Astrocyte (in vitro differentiated cells and primary cell): ENCODE results near the gene MRTFB. TPM values are rescaled to one million over a fixed set of nuclear protein-coding genes. Genes with fewer than 3 reads are reported as not detected.

Source experiments
- DNase-seq: peaks from one replicate; pipeline ENCODE4 v3.0.0-alpha.2; 2010; ENCODE audit warnings: low read depth
- FAIRE-seq: peaks from 2 replicates; lab custom pipeline; 2011; peaks lifted over from hg19 to GRCh38; lab: Jason Lieb, UNC
- H2AFZ ChIP-seq: 2 replicates; pipeline ENCODE4 v1.6.0; 2012; ENCODE audit warnings: low read depth, low read length, inconsistent platforms
- H3K27ac ChIP-seq: 2 replicates; pipeline ENCODE4 v1.5.1; 2011; ENCODE audit warnings: low read depth, low read length, inconsistent platforms
- H3K27me3 ChIP-seq: 2 replicates; pipeline ENCODE4 v1.6.0; 2011; ENCODE audit warnings: low read length, inconsistent platforms; ENCODE audit not compliant: insufficient read depth
- H3K36me3 ChIP-seq: 2 replicates; pipeline ENCODE4 v1.5.1; 2011; ENCODE audit warnings: low read length, inconsistent platforms; ENCODE audit not compliant: insufficient read depth
- H3K4me1 ChIP-seq: 2 replicates; pipeline ENCODE4 v1.5.1; 2011; ENCODE audit warnings: low read length, inconsistent platforms; ENCODE audit not compliant: insufficient read depth
- H3K4me2 ChIP-seq: 2 replicates; pipeline ENCODE4 v1.6.0; 2012; ENCODE audit warnings: low read length, inconsistent platforms
- H3K4me3 ChIP-seq: 2 replicates; pipeline ENCODE4 v1.5.1; 2011; ENCODE audit warnings: low read depth, mild to moderate bottlenecking, low read length, inconsistent platforms; ENCODE audit not compliant: insufficient read depth
- H3K79me2 ChIP-seq: 2 replicates; pipeline ENCODE4 v1.6.0; 2012; ENCODE audit warnings: mild to moderate bottlenecking, low read length, inconsistent platforms; ENCODE audit not compliant: insufficient read depth
- H3K9ac ChIP-seq: 2 replicates; pipeline ENCODE4 v1.6.0; 2012; ENCODE audit warnings: mild to moderate bottlenecking, low read length, inconsistent platforms
- H3K9me3 ChIP-seq: 2 replicates; pipeline ENCODE4 v1.5.1; 2012; ENCODE audit warnings: low read depth, mild to moderate bottlenecking, low read length, inconsistent platforms; ENCODE audit not compliant: insufficient read depth
- H4K20me1 ChIP-seq: 2 replicates; pipeline ENCODE4 v1.6.0; 2012; ENCODE audit warnings: low read length, inconsistent platforms; ENCODE audit not compliant: insufficient read depth
- H3K27ac Mint-ChIP-seq: one replicate; pipeline ENCODE4 v1.8.0; 2021; ENCODE audit warnings: mild to moderate bottlenecking, mixed read lengths; ENCODE audit not compliant: unreplicated experiment
- H3K27me3 Mint-ChIP-seq: one replicate; pipeline ENCODE4 v1.8.0; 2021; ENCODE audit warnings: low read depth, mixed read lengths; ENCODE audit not compliant: unreplicated experiment
- H3K36me3 Mint-ChIP-seq: one replicate; pipeline ENCODE4 v1.8.0; 2021; ENCODE audit warnings: low read depth, mixed read lengths; ENCODE audit not compliant: unreplicated experiment
- H3K4me1 Mint-ChIP-seq: one replicate; pipeline ENCODE4 v1.8.0; 2021; ENCODE audit warnings: low read depth, mixed read lengths; ENCODE audit not compliant: unreplicated experiment
- H3K4me3 Mint-ChIP-seq: one replicate; pipeline ENCODE4 v1.8.0; 2021; ENCODE audit warnings: mild to moderate bottlenecking, moderate library complexity, mixed read lengths; ENCODE audit not compliant: unreplicated experiment
- H3K9me3 Mint-ChIP-seq: one replicate; pipeline ENCODE4 v1.8.0; 2021; ENCODE audit warnings: mild to moderate bottlenecking, mixed read lengths; ENCODE audit not compliant: unreplicated experiment
- EZH2 ChIP-seq: IDR thresholded peaks from 2 replicates; pipeline ENCODE4 v1.6.1; 2012; ENCODE audit warnings: mild to moderate bottlenecking, low read length, inconsistent platforms; ENCODE audit not compliant: insufficient read depth
- total RNA-seq: library from RNA; stranded (reverse); gene quantifications from 2 replicates; pipeline ENCODE4 v1.2.1, GENCODE V29; 2021
- TF ChIP-seq, protein P1 (sequence below): IDR thresholded peaks from 2 replicates; pipeline ENCODE4 v1.5.1; 2011; ENCODE audit warnings: low read depth, mild to moderate bottlenecking, inconsistent platforms, low read length, moderate library complexity; ENCODE audit not compliant: insufficient read depth

MRTFB gene
- total RNA-seq, 1 donor from 2014 or later: 32.5 TPM

DNA sequence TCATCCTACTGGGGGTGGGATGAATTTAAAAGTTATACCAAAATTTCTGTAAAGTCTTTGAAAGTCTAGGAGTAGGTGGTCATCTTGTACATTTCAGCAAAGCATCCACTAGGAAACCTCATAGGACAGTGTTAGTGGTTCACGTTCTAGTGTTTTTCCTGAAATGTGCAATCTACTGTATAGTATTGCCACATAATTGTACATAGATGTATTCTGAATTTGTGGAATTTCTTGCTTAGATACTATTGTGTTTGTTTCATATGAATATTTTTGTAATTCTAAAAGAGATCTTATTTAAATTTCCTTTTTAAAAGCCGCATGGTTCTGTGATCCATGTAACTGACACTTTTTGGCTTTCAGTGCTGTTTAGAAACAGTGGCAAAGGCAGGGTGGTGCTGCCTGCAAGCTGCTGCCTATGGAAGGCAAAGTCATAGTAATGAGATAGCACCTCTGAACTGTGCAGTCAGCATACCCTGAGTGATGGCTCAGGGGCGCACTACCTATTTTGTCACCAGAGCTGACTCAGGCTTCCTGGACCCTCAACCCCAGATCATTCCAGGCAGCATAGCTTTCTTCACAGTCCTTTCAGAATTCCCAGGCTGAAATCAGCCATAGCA lies 193.3 kb downstream of the MRTFB start:
- Histone ChIP-seq H4K20me1 (no peaks in the 10 kb centered on the region), H3K4me1 (no peaks in the 10 kb centered on the region), H3K27ac (no peak overlapping the region), H3K36me3 (peaks cover 19% of the 10 kb centered on the region), H3K27me3 (no peaks in the 10 kb centered on the region), H3K4me3 (no peak overlapping the region), H3K9me3 (no peaks in the 10 kb centered on the region), H3K9ac (no peak overlapping the region), H2AFZ (no peak overlapping the region), H3K4me2 (no peak overlapping the region), H3K79me2 (no peaks in the 10 kb centered on the region)
- Mint-ChIP-seq H3K4me3 (no peak overlapping the region), H3K27me3 (no peaks in the 10 kb centered on the region), H3K4me1 (no peaks in the 10 kb centered on the region), H3K36me3 (peaks cover 35% of the 10 kb centered on the region), H3K9me3 (no peaks in the 10 kb centered on the region), H3K27ac (no peak overlapping the region)
- no peak for DNase-seq
- TF ChIP-seq, protein P1, sequence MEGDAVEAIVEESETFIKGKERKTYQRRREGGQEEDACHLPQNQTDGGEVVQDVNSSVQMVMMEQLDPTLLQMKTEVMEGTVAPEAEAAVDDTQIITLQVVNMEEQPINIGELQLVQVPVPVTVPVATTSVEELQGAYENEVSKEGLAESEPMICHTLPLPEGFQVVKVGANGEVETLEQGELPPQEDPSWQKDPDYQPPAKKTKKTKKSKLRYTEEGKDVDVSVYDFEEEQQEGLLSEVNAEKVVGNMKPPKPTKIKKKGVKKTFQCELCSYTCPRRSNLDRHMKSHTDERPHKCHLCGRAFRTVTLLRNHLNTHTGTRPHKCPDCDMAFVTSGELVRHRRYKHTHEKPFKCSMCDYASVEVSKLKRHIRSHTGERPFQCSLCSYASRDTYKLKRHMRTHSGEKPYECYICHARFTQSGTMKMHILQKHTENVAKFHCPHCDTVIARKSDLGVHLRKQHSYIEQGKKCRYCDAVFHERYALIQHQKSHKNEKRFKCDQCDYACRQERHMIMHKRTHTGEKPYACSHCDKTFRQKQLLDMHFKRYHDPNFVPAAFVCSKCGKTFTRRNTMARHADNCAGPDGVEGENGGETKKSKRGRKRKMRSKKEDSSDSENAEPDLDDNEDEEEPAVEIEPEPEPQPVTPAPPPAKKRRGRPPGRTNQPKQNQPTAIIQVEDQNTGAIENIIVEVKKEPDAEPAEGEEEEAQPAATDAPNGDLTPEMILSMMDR: no peak
- TF ChIP-seq EZH2: no peak
- FAIRE-seq: no peak

DNA sequence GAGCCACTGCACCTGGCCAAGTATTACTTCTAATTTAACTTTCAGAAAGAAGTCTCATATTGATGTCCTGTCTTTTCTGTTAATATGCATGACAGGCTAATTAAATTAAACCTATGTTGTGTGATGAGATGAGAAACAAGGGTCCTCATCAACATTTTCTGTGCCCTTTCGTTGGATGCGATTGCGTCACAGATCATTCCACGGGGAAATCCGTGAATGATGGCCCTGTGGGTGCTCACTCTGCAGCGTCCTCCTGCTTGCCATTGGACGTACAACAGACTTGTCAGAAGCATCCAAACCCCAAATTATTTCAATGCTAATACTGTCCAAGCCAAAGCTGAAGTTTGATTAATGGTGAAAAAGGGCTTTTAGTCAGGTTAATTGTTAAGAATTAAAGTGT lies 197.0 kb downstream of the MRTFB start:
- no peak for FAIRE-seq
- Mint-ChIP-seq H3K36me3 (peaks cover 26% of the 10 kb centered on the region), H3K27ac (no peak overlapping the region)

DNA sequence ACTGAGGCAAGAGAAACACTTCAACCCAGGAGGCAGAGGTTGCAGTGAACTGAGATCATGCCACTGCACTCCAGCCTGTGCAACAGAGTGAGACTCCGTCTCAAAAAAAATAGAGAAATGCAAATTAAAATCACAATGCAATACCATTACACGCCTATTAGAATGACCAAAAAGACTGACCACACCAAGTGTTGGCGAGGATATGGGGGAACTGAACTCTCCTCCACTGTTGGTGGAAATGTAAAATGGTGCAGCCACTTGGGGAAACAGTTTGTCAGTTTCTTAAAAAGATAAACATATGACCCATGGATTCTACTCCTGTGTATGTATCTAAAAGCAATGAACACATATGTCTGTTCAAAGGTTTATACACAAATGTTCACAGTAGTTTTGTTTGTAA lies 204.8 kb downstream of the MRTFB start:
- TF ChIP-seq EZH2: no peak
- TF ChIP-seq, protein P1: no peak
- Histone ChIP-seq H3K9me3 (no peaks in the 10 kb centered on the region), H3K9ac (no peak overlapping the region), H3K4me1 (no peaks in the 10 kb centered on the region), H3K27me3 (no peaks in the 10 kb centered on the region), H3K79me2 (no peaks in the 10 kb centered on the region), H3K4me2 (no peak overlapping the region), H3K36me3 (no peaks in the 10 kb centered on the region), H2AFZ (no peak overlapping the region), H3K4me3 (no peak overlapping the region), H3K27ac (no peak overlapping the region), H4K20me1 (no peaks in the 10 kb centered on the region)
- Mint-ChIP-seq H3K9me3 (peaks cover 10% of the 10 kb centered on the region), H3K4me3 (no peak overlapping the region), H3K4me1 (no peaks in the 10 kb centered on the region), H3K36me3 (peaks cover 2% of the 10 kb centered on the region), H3K27ac (no peak overlapping the region), H3K27me3 (no peaks in the 10 kb centered on the region)
- DNase-seq (no peak), FAIRE-seq (no peak)

More for the DNA sequence above, 197.0 kb downstream of the MRTFB start:
- Mint-ChIP-seq H3K4me3 (no peak overlapping the region), H3K4me1 (no peaks in the 10 kb centered on the region), H3K27me3 (no peaks in the 10 kb centered on the region), H3K9me3 (peaks cover 8% of the 10 kb centered on the region)
- Histone ChIP-seq H3K4me1 (no peaks in the 10 kb centered on the region), H3K4me2 (no peak overlapping the region), H2AFZ (no peak overlapping the region), H4K20me1 (no peaks in the 10 kb centered on the region), H3K27ac (no peak overlapping the region), H3K9ac (no peak overlapping the region), H3K27me3 (no peaks in the 10 kb centered on the region), H3K79me2 (no peaks in the 10 kb centered on the region), H3K4me3 (no peak overlapping the region), H3K9me3 (no peaks in the 10 kb centered on the region), H3K36me3 (no peaks in the 10 kb centered on the region)
- TF ChIP-seq, protein P1: no peak
- TF ChIP-seq EZH2: no peak
- DNase-seq: no peak
